GM20000 (cell line): ENCODE measurements around the gene RHD.
"Not testable (repeated sequence)": the region's sequence is repeated elsewhere in the genome, so short reads cannot be mapped to it uniquely, and the experiment has no call there.

ENCODE experiments used
- DNase-seq: peaks from one replicate; pipeline ENCODE4 v3.0.0; 2012; ENCODE audit warnings: low spot score
- TF ChIP-seq, protein P1 (sequence below): IDR thresholded peaks from 2 replicates; pipeline ENCODE4 v1.5.1; 2012; ENCODE audit warnings: mild to moderate bottlenecking, control low read depth; ENCODE audit errors: extremely low read depth, missing control alignments

The RHD gene

DNA sequence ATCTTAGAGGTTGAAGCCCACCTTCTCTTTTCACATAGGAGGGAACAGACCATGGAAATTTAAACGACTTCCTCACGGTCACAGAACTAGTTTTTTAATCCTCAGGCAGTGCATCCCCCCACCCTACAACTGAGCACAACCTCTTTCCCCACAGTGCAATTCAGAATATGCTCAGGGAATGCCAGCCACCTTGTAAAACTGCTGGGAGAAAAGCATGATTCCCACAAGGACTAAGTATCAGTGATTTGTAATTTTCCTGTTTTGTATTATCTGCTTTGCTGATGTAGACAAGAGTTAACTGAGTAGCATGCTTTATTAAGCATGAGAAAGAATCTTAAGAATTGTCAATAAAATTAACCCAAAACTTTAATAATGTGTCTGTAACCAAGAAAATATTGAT lies 89.6 kb downstream of the RHD start:
- TF ChIP-seq, protein P1, sequence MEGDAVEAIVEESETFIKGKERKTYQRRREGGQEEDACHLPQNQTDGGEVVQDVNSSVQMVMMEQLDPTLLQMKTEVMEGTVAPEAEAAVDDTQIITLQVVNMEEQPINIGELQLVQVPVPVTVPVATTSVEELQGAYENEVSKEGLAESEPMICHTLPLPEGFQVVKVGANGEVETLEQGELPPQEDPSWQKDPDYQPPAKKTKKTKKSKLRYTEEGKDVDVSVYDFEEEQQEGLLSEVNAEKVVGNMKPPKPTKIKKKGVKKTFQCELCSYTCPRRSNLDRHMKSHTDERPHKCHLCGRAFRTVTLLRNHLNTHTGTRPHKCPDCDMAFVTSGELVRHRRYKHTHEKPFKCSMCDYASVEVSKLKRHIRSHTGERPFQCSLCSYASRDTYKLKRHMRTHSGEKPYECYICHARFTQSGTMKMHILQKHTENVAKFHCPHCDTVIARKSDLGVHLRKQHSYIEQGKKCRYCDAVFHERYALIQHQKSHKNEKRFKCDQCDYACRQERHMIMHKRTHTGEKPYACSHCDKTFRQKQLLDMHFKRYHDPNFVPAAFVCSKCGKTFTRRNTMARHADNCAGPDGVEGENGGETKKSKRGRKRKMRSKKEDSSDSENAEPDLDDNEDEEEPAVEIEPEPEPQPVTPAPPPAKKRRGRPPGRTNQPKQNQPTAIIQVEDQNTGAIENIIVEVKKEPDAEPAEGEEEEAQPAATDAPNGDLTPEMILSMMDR: no peak

DNA sequence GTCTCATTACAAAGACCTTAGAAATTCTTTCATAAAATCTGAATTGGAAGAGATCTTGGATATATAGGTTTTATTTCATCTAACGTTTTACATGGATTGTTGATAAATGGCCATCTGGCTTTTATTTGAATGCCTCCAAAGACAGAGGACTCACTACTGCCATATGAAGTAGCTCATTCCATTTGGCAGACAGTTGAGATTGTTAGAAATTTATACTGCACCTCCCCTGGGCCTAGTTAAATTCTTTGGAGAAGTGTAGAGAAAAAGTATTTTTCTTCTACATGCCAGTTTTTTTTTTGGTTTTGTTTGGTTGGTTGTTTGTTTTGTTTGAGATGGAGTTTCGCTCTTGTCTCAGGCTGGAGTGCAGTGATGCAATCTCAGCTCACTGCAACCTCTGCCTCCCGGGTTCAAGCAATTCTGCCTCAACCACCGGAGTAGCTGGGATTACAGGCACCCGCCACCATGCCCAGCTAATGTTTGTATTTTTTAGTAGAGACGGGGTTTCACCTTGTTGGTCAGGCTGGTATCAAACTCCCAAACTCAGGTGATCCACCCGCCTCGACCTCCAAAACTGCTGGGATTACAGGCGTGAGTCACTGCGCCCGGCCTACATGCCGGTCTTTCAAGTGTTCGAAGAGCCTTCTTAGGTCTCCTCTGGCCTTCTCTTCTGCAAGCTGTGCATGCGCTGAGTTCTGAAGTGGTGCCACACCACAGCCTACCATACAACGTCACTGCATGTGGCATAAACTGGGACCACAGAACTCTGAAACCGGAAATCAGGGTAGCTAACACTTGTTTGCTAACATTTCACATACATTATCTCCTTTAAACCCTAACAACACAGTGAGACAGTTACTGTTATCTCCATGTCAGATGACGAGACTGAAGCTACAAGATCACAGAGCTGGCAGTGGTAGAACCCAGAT lies 90.6 kb downstream of the RHD start:
- not testable (repeated sequence) for DNase-seq

More for the DNA sequence above, 89.6 kb downstream of the RHD start:
- no peak for DNase-seq

DNA sequence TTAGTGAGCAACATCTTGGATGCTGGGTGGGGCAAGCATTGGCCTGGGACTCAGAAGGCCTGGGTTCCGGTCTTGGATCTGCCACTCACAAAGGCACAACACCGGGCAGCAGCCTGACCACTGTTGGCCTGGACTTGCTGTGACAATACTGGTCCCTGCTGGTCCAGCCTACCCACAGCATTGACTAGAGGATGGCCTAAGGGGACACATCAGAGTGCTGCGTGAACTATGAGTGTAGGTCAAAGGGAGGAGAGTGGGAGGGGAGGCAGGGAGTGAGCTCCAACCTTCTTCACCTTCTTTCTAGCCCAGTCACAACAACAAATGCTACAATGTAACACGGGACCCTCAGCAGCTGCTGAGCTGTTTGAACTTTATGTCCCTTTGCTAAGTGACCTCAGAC lies 96.9 kb downstream of the RHD start:
- DNase-seq: no peak

DNA sequence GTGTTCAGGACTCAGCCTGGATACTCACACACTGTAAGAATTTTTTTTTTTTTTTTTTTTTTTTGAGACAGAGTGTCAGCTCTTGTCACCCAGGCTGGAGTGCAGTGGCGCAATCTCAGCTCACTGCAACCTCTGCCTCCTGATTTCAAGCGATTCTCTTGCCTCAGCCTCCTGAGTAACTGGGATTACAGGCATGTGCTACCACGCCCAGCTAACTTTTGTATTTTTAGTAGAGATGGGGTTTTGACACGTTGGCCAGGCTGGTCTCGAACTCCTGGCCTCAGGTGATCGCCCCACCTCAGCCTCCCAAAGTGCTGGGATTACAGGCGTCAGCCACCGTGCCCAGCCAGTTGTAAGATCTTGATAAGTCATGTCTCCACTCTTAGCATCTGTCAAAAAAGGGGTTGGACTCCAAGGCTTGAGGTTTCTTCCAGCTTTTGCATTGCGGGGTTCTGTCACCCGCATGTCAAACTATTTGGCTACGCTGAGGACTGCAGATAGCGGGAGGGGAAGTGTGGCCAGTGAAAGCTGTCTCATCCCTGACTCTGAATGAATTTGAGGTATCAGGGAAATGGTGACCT lies 97.5 kb downstream of the RHD start:
- DNase-seq: not testable (repeated sequence)

More for the DNA sequence above, 96.9 kb downstream of the RHD start:
- TF ChIP-seq, protein P1: no peak

DNA sequence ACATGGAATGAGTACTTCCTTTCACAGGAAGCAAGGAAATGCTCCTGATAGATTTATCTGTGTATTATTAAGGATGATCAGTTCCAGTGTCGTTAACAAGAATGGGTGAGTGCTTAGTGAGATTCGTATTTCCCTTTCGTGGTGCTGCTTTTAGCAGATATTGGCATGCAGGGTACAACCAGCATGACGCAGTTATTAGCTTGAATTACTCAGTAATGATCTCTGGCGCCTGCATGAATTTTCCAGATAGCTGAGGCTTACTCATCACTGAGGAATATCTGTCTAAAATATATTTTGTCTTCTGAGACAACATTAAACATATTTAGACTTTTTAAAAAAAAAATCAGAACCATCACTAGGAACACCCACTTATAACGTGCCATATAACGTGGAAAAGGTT lies 99.4 kb downstream of the RHD start:
- DNase-seq: not testable (repeated sequence)

DNA sequence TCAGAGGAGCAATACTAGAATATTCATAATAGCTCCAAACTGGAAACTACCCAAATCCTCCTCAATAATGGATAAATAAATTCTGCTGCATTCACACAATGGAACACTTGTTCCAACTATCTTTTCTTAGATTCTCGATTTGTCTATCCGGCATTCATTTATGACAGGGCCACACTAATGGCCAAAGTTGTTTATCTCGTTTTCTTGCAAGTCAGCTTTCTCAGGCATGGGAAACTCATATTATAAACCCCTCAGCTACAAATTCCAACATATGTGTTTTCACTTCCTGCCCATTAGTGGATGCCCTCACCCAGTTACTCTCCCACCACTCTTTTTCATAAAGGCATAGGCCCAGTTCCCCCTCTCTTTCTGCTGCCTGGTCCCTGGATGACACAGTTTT lies 106.1 kb downstream of the RHD start:
- DNase-seq: not testable (repeated sequence)
